ENCODE results near the gene MACROH2A1.

Gene MACROH2A1

DNA sequence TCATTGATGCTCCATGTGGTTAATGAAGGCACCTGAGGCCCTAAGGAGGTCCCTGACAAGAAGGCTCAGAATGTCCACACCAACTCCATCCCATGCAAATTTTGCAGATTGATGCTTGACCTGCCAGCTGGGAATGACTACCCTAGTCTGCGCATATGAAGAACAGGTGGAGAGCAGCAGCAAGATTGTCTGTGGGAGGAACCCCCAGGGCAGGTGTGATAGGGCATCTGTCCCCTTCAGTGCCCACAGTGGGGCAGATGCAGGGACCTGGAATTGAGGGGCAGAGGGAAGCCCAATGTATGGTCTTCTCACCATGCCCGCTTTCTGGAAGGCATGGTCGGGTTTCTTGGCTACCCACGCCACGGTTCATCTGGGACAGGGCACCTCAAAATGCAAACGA is 79.6 kb downstream of the MACROH2A1 start:
- no peak overlapping the region for H2AFZ ChIP-seq (ENCODE audit: low read depth, low read length, severe bottlenecking)
- H3K4me2 ChIP-seq (ENCODE audit: low read depth, low read length, poor library complexity, severe bottlenecking) = no peak overlapping the region
- no peaks in the 10 kb centered on the region for H3K79me2 ChIP-seq (ENCODE audit: insufficient read depth, low read length)
- H3K9me3 ChIP-seq (ENCODE audit: insufficient read depth, low read length) = no peaks in the 10 kb centered on the region
- TF ChIP-seq, protein P1, sequence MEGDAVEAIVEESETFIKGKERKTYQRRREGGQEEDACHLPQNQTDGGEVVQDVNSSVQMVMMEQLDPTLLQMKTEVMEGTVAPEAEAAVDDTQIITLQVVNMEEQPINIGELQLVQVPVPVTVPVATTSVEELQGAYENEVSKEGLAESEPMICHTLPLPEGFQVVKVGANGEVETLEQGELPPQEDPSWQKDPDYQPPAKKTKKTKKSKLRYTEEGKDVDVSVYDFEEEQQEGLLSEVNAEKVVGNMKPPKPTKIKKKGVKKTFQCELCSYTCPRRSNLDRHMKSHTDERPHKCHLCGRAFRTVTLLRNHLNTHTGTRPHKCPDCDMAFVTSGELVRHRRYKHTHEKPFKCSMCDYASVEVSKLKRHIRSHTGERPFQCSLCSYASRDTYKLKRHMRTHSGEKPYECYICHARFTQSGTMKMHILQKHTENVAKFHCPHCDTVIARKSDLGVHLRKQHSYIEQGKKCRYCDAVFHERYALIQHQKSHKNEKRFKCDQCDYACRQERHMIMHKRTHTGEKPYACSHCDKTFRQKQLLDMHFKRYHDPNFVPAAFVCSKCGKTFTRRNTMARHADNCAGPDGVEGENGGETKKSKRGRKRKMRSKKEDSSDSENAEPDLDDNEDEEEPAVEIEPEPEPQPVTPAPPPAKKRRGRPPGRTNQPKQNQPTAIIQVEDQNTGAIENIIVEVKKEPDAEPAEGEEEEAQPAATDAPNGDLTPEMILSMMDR (IDR thresholded peaks at IDR 0.05; ENCODE audit: insufficient read depth, low read length, poor library complexity, severe bottlenecking) = no peak
- TF ChIP-seq EZH2phosphoT487 (conservative IDR thresholded peaks at IDR 0.05; ENCODE audit: low read length) = no peak
- H3K36me3 ChIP-seq (ENCODE audit: low read length) = no peaks in the 10 kb centered on the region
- no peaks in the 10 kb centered on the region for H3F3A ChIP-seq (ENCODE audit: insufficient read depth)
- H3K9me2 ChIP-seq (replicated peaks; ENCODE audit: insufficient read depth, low read length) = no peaks in the 10 kb centered on the region
- H4K20me1 ChIP-seq (ENCODE audit: low read depth, low read length) = no peaks in the 10 kb centered on the region
- H3K27me3 ChIP-seq (ENCODE audit: low read length) = no peaks in the 10 kb centered on the region
- no peak overlapping the region for H3K27ac ChIP-seq (ENCODE audit: low read depth, low read length)
- no peak overlapping the region for H3K9ac ChIP-seq (ENCODE audit: low read length)
- H3K4me3 ChIP-seq (ENCODE audit: insufficient read depth, low read length, poor library complexity, severe bottlenecking) = no peak overlapping the region

DNA sequence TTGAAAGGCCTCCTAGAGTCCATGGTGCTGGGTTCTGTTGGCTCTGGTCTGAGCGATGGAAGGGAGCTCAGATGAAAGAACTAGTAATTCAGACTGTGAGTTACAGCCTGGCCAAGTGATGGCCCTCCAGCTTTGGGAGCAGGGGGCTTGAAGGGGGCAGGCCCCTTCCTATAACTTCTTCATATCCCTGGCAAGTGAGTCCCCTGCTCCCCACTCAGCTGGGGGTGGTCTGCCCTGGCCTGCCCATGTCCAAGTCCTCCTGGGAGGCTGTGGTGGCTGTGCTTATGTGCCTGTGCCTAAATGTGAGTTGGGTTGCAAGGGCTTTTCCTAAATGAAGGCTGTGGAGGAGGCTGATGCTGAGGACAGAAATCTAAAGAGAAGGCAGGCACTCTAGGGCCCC is 80.1 kb downstream of the MACROH2A1 start:
- Histone ChIP-seq H3K4me2 (ENCODE audit: low read depth, low read length, poor library complexity, severe bottlenecking) (no peak overlapping the region), H3K79me2 (ENCODE audit: insufficient read depth, low read length) (no peaks in the 10 kb centered on the region), H4K20me1 (ENCODE audit: low read depth, low read length) (no peaks in the 10 kb centered on the region), H2AFZ (ENCODE audit: low read depth, low read length, severe bottlenecking) (no peak overlapping the region), H3K36me3 (ENCODE audit: low read length) (no peaks in the 10 kb centered on the region), H3K4me3 (ENCODE audit: insufficient read depth, low read length, poor library complexity, severe bottlenecking) (no peak overlapping the region), H3K27ac (ENCODE audit: low read depth, low read length) (no peak overlapping the region), H3F3A (ENCODE audit: insufficient read depth) (no peaks in the 10 kb centered on the region), H3K9ac (ENCODE audit: low read length) (no peak overlapping the region), H3K27me3 (ENCODE audit: low read length) (no peaks in the 10 kb centered on the region), H3K9me3 (ENCODE audit: insufficient read depth, low read length) (no peaks in the 10 kb centered on the region), H3K9me2 (replicated peaks; ENCODE audit: insufficient read depth, low read length) (no peaks in the 10 kb centered on the region)
- TF ChIP-seq, protein P1 (IDR thresholded peaks at IDR 0.05; ENCODE audit: insufficient read depth, low read length, poor library complexity, severe bottlenecking) = no peak
- TF ChIP-seq EZH2phosphoT487 (conservative IDR thresholded peaks at IDR 0.05; ENCODE audit: low read length) = no peak

DNA sequence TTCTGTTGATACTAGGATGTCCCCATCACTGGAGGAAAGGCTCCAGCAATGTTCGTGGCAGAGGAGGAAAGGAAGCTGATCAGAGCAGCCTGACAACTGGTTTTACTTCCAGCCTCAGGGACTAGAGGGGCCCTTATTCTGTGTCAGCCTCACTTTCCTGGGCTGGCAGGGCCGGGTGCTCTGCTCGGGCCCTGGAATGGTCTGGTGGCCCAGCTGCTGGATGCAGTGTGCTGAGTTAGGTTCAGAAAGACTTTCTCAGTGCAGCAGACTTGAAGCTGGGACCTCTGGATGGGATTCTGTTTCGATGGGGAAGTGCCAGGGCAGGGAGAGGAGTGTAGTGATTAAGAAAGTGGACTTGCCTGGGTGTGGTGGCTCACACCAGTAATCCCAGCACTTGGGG is 81.0 kb downstream of the MACROH2A1 start:
- TF ChIP-seq, protein P1 (IDR thresholded peaks at IDR 0.05; ENCODE audit: insufficient read depth, low read length, poor library complexity, severe bottlenecking) = no peak
- TF ChIP-seq EZH2phosphoT487 (conservative IDR thresholded peaks at IDR 0.05; ENCODE audit: low read length) = no peak
- H3K36me3 ChIP-seq (ENCODE audit: low read length) = no peaks in the 10 kb centered on the region
- no peaks in the 10 kb centered on the region for H3K27me3 ChIP-seq (ENCODE audit: low read length)
- H3K9me3 ChIP-seq (ENCODE audit: insufficient read depth, low read length) = no peaks in the 10 kb centered on the region
- no peaks in the 10 kb centered on the region for H3K9me2 ChIP-seq (replicated peaks; ENCODE audit: insufficient read depth, low read length)
- no peaks in the 10 kb centered on the region for H3K79me2 ChIP-seq (ENCODE audit: insufficient read depth, low read length)
- H4K20me1 ChIP-seq (ENCODE audit: low read depth, low read length) = no peaks in the 10 kb centered on the region
- H3K9ac ChIP-seq (ENCODE audit: low read length) = no peak overlapping the region
- no peaks in the 10 kb centered on the region for H3F3A ChIP-seq (ENCODE audit: insufficient read depth)
- no peak overlapping the region for H2AFZ ChIP-seq (ENCODE audit: low read depth, low read length, severe bottlenecking)
- no peak overlapping the region for H3K27ac ChIP-seq (ENCODE audit: low read depth, low read length)
- no peak overlapping the region for H3K4me3 ChIP-seq (ENCODE audit: insufficient read depth, low read length, poor library complexity, severe bottlenecking)
- no peak overlapping the region for H3K4me2 ChIP-seq (ENCODE audit: low read depth, low read length, poor library complexity, severe bottlenecking)
